ENCODE data around the gene SPTSSB.

The SPTSSB gene

DNA sequence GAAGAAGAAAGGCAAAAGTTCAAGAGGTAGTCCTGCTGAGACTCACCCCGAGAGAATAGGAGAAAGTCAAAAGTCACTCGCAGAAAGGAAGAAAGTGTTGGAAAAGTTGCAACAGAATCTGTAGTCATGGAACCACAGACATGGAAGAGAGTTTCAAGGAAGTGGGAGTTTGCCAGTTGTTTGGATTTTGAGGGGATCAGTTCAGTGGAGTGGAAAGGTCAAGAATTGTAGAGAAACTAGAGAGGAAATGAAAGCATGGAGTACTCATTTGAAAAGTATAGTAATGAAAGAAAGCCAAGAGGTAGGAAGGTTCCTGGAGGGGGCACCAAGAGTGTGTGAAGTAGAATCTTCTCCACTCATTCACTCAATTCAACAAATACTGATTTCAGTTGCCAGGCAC, 34.7 kb downstream of the SPTSSB start:
- no peak overlapping the region for H3K4me3 ChIP-seq (ENCODE audit: low read length)
- DNase-seq (ENCODE audit: low read depth) = no peak
- TF ChIP-seq, protein P1, sequence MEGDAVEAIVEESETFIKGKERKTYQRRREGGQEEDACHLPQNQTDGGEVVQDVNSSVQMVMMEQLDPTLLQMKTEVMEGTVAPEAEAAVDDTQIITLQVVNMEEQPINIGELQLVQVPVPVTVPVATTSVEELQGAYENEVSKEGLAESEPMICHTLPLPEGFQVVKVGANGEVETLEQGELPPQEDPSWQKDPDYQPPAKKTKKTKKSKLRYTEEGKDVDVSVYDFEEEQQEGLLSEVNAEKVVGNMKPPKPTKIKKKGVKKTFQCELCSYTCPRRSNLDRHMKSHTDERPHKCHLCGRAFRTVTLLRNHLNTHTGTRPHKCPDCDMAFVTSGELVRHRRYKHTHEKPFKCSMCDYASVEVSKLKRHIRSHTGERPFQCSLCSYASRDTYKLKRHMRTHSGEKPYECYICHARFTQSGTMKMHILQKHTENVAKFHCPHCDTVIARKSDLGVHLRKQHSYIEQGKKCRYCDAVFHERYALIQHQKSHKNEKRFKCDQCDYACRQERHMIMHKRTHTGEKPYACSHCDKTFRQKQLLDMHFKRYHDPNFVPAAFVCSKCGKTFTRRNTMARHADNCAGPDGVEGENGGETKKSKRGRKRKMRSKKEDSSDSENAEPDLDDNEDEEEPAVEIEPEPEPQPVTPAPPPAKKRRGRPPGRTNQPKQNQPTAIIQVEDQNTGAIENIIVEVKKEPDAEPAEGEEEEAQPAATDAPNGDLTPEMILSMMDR (IDR thresholded peaks at IDR 0.05; ENCODE audit: insufficient read depth, low read depth, low read length, missing control alignments) = no peak

DNA sequence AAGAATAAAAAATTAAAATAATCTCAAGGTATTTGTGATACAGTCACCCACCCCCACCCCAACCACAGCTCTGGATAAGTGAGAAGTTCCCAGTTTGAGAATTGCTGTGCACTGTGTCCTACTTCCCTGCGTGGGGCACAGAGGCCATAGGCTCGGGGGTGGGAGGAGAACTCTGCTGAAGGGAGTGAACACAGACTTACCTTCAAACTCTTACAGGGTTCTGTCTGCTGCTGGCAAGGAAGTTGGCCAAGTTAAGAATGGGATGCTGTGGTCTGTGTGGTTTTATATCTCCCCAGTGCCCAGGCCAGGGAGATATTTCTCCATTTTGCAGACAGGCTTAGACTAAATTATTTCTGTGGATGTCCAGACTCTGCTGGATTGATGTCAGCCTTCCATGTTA, 37.6 kb downstream of the SPTSSB start:
- no peak overlapping the region for H3K4me3 ChIP-seq (ENCODE audit: low read length)
- DNase-seq (ENCODE audit: low read depth) = no peak
- TF ChIP-seq, protein P1 (IDR thresholded peaks at IDR 0.05; ENCODE audit: insufficient read depth, low read depth, low read length, missing control alignments) = no peak

DNA sequence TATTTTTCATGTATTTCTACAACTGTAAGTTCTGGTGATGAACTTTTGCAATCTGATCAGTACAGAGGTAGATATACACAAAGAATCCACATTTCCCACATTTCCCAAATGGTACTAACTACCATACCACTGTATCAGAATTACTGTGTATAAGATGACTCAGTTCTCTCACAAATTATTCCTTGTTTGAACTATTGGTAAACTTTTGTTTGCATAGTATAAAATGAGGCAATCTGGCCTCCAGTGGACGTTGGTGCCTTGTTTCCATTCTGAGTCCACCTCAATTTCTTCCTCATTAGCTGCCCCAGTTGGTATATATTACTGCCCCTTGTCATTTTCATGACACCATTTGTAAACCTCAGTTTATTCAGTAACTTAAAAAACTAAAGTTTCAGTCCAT, 38.5 kb downstream of the SPTSSB start:
- TF ChIP-seq, protein P1 (IDR thresholded peaks at IDR 0.05; ENCODE audit: insufficient read depth, low read depth, low read length, missing control alignments) = no peak
- H3K4me3 ChIP-seq (ENCODE audit: low read length) = no peak overlapping the region
- DNase-seq (ENCODE audit: low read depth) = peak; percentile 30

DNA sequence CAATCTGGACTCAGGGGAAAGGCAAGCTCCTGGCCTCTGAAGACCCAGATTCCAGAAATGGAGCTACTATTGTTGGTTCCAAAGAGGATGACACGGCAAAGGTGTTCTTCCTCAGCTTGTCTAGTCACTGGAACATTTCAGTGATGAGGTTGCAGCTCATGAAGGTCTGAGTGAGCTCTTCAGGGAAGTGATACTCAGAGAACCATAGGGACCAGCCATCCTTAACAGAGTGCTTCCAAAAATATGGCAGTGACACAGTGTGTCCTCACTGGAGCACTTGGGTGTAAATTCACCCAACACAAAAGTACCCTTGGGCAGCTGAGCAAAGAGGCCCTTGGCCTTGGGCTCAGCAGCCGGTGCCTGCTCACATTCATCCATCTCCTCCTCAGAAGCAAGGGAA, 46.3 kb downstream of the SPTSSB start:
- no peak for DNase-seq (ENCODE audit: low read depth)
- H3K4me3 ChIP-seq (ENCODE audit: low read length) = no peak overlapping the region
- TF ChIP-seq, protein P1 (IDR thresholded peaks at IDR 0.05; ENCODE audit: insufficient read depth, low read depth, low read length, missing control alignments) = no peak

DNA sequence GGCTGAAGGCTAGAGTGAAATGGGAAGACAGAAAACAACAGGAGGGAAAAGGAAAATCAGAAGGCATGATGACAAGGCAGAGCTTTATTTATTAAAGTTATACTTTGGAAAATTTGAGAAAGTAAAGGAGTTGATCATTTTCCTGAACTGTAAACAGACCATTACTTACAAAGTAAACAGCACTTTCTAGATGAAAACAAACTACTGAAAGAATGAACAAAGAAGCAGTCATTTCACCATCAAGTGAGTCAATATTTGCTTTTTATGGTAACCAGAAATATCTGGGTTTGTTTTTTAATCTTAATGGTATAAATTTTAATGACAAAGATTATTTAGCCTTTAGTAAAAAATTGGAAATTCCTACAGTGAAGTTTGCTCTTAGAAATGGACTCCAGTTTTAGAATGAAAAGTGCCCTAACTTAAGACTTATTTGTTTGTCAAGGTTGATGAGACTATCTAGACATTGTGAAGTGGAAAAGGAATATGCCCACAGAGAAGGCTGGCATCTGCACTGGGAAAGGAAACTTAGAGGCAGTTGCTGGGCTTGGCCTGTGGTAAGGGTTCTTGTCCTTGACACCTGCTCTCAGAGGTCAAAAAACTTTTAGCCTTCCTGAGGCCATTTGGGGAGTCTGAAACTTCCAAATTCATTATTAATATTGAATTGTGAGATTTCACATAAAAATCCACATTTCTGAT, 47.2 kb downstream of the SPTSSB start:
- H3K4me3 ChIP-seq (ENCODE audit: low read length) = no peak overlapping the region
- TF ChIP-seq, protein P1 (IDR thresholded peaks at IDR 0.05; ENCODE audit: insufficient read depth, low read depth, low read length, missing control alignments) = no peak
- DNase-seq (ENCODE audit: low read depth) = no peak

DNA sequence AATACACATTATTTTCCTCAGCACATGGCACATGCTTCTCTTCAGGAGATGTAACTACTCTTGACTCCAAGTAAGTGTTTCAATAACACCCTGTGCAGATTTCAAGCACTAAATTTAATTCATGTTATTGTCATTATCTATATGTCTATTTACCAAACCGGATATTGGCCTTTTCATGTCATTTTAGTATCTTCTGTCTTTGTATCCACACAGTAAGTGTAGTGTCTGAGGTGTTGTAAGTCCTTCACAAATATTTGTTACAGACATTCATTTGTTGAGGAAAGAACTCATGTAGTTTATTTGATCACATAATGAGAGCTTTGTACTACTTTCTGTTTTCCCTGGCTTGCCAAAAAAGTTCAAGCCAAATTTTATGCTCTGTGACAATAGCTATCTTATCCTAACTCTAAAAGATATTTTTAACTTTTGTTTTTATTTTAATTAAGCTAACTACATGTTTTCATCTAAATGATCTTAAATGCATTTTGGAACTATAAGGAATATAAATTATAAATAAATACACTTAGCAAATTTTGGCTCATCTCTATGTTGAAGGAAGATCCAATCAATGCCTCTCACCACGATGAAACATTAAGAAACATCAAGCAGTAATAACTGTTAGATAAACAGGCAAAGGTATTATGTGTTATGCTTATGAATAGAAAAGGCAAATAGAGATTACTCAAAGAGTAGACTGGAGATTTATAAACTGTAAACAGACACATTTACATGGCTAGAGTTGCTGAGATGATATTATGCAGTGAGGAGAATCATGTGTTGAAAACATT, 48.3 kb downstream of the SPTSSB start:
- no peak overlapping the region for H3K4me3 ChIP-seq (ENCODE audit: low read length)
- TF ChIP-seq, protein P1 (IDR thresholded peaks at IDR 0.05; ENCODE audit: insufficient read depth, low read depth, low read length, missing control alignments) = no peak
- DNase-seq (ENCODE audit: low read depth) = no peak
